ENCODE measurements around the gene AFG3L2. TPM values are rescaled to one million over a fixed set of nuclear protein-coding genes. Genes with fewer than 3 reads are reported as not detected.

AFG3L2 gene
- total and polyA plus RNA-seq, 2 of the 8 experiments (the other 6 are each of a cell fraction or from before 2014, with no cell fraction given), result 29.7 to 84.8 TPM

GRCh38 chr18:12288403-12288755 lies 88.6 kb downstream of the AFG3L2 start:
- Histone ChIP-seq H3K79me2 (ENCODE audit: control insufficient read depth in 1 of 2, insufficient read depth in 2 of 2, low read length in 2 of 2) (no peaks in the 10 kb centered on the region), H4K8ac (ENCODE audit: extremely low read depth, insufficient read depth, low read length) (no peak overlapping the region), H2AFZ (ENCODE audit: low read length) (no peak overlapping the region), H3K27me3 (replicated peaks in 1 of 4; ENCODE audit: control insufficient read depth in 3 of 4, extremely low read depth in 1 of 4, insufficient read depth in 3 of 4, low read length in 3 of 4) (peaks cover 2 to 29% (median 20%) of the 10 kb centered on the region in 4 experiments; a peak in 6 of 7 replicates), H3K4me2 (ENCODE audit: insufficient read depth in 1 of 2, low read depth in 2 of 2, low read length in 2 of 2) (peak overlapping the region; percentile 88 to 94), H4K91ac (replicated peaks; ENCODE audit: insufficient read length, low read length) (no peak overlapping the region), H2BK12ac (ENCODE audit: low read depth, low read length) (no peak overlapping the region), H3K14ac (ENCODE audit: insufficient read length) (no peak overlapping the region), H3K36me3 (ENCODE audit: control insufficient read depth in 2 of 4, insufficient read depth in 4 of 4, low read length in 3 of 4) (no peaks in the 10 kb centered on the region), H3K79me1 (ENCODE audit: low read depth, low read length) (no peaks in the 10 kb centered on the region; the same call in 1 of the 2 replicates), H2BK120ac (replicated peaks; ENCODE audit: low read depth, low read length) (no peak overlapping the region), H4K20me1 (replicated peaks in 1 of 2; ENCODE audit: control insufficient read depth in 1 of 2, insufficient read depth in 2 of 2, low read length in 2 of 2) (no peaks in the 10 kb centered on the region), H3K4ac (replicated peaks; ENCODE audit: insufficient read length, low read depth, low read length) (no peak overlapping the region), H3K9me3 (ENCODE audit: insufficient read depth in 2 of 2, low read depth in 1 of 2, low read length in 1 of 2) (no peaks in the 10 kb centered on the region), H2BK5ac (ENCODE audit: low read depth, low read length) (peak overlapping the region; percentile 19; the same call in 1 of the 2 replicates), H3K18ac (ENCODE audit: extremely low read depth, low read length) (no peak overlapping the region), H3K27ac (ENCODE audit: low read depth, low read length) (no peak overlapping the region), H2BK15ac (ENCODE audit: low read length) (no peak overlapping the region), H2AK5ac (ENCODE audit: low read depth, low read length) (no peak overlapping the region), H2BK20ac (ENCODE audit: low read length) (no peak overlapping the region), H3K4me1 (replicated peaks in 1 of 4; ENCODE audit: control insufficient read depth in 3 of 4, insufficient read depth in 4 of 4, low read length in 3 of 4) (peaks cover 0 to 10% (median 6%) of the 10 kb centered on the region in 4 experiments; a peak in 5 of 7 replicates), H4K5ac (ENCODE audit: insufficient read length, low read depth, low read length) (no peak overlapping the region), H3K9ac (replicated peaks in 1 of 4; ENCODE audit: extremely low read depth in 1 of 4, low read depth in 3 of 4, low read length in 3 of 4) (no peak overlapping the region), H3K23me2 (ENCODE audit: low read depth, low read length) (peaks cover 13% of the 10 kb centered on the region), H3K56ac (replicated peaks; ENCODE audit: insufficient read length, low read depth, low read length) (no peak overlapping the region), H3K4me3 (ENCODE audit: extremely low read depth in 1 of 4, insufficient read depth in 2 of 4, low read depth in 3 of 4, low read length in 4 of 4) (peak overlapping the region; percentile 31 to 63 (median 54); a peak in 7 of 8 replicates), H3K23ac (ENCODE audit: insufficient read length) (no peak overlapping the region)
- ChIA-PET POLR2A (ENCODE audit: partially characterized antibody) (interaction anchor here (0.9 to 7.1 kb wide), 11 partner anchors 10 to 370 kb away, joined by 3 to 49 read pairs (median 5); partner anchors contain the start of gene TUBB6), CTCF (ENCODE audit: partially characterized antibody) (interaction anchor here (0.7 to 3.8 kb wide), 9 partner anchors 10 to 236 kb away, joined by 3 to 20 read pairs (median 11); no protein-coding TSS in a partner anchor)
- DNase-seq (ENCODE audit: low read depth in 1 of 2, low spot score in 2 of 2) (no peak), FAIRE-seq (no peak)
- WGBS, 2 experiments (ENCODE audit: extremely low coverage in 1 of 2, insufficient coverage in 1 of 2, insufficient read length in 1 of 2, insufficient replicate concordance in 2 of 2, low coverage in 1 of 2, low lambda C conversion rate in 2 of 2, missing lambda C conversion rate in 1 of 2), result 5% methylated on average over 10 of the region's 10 CpGs; no CpG with 5 or more reads in 1 of the 2 experiments
- no peak for TF ChIP-seq MAX (IDR thresholded peaks at IDR 0.05)
- no peak for TF ChIP-seq CTCF (IDR thresholded peaks at IDR 0.05; ENCODE audit: control extremely low read depth in 1 of 3, insufficient read depth in 1 of 3, low read depth in 1 of 3, low read length in 3 of 3)
- no peak for TF ChIP-seq EP300 (IDR thresholded peaks at IDR 0.05; ENCODE audit: borderline replicate concordance in 1 of 2, low read depth in 2 of 2, low read length in 2 of 2)
- TF ChIP-seq E2F6 (IDR thresholded peaks at IDR 0.05), result no peak
- no peak for TF ChIP-seq CBX8 (IDR thresholded peaks at IDR 0.05; ENCODE audit: borderline replicate concordance, low read depth, low read length)
- no peak for TF ChIP-seq BACH1 (IDR thresholded peaks at IDR 0.05; ENCODE audit: low read length)
- no peak for TF ChIP-seq RBBP5 (IDR thresholded peaks at IDR 0.05; ENCODE audit: borderline replicate concordance, low read depth, low read length)
- no peak for TF ChIP-seq POLR2AphosphoS5 (IDR thresholded peaks at IDR 0.05; ENCODE audit: low read depth, low read length)
- no peak for TF ChIP-seq TAF1 (IDR thresholded peaks at IDR 0.05; ENCODE audit: low read depth, low read length)

Measured in H1 (cell line).